ENCODE measurements around the gene OGDH. TPM values are rescaled to one million over a fixed set of nuclear protein-coding genes. Genes with fewer than 3 reads are reported as not detected.

The OGDH gene
- total and polyA plus RNA-seq, 4 donors = 10.8 to 71.2 (median 41.2) TPM

- no peak for TF ChIP-seq HNF4A (conservative IDR thresholded peaks at IDR 0.05)
- no peak for TF ChIP-seq MAX (IDR thresholded peaks at IDR 0.05)
- no peak for TF ChIP-seq JUND (IDR thresholded peaks at IDR 0.05)
- TF ChIP-seq NR2F2 (IDR thresholded peaks at IDR 0.05) = no peak
- no peak for TF ChIP-seq EGR1 (IDR thresholded peaks at IDR 0.05; ENCODE audit: low read depth in 2 of 2)
- TF ChIP-seq RAD21 (IDR thresholded peaks at IDR 0.05) = no peak
- Histone ChIP-seq H3K4me3 (ENCODE audit: low read depth in 1 of 3, low read length in 3 of 3) (no peak overlapping the region), H3K4me1 (ENCODE audit: control insufficient read depth in 4 of 4, insufficient read depth in 4 of 4, low read length in 3 of 4) (peaks cover 6 to 10% (median 8%) of the 10 kb centered on the region in 4 donors), H3K27ac (ENCODE audit: low read depth in 1 of 2, low read length in 2 of 2) (no peak overlapping the region), H3K9me3 (ENCODE audit: control insufficient read depth in 4 of 4, low read length in 3 of 4) (no peaks in the 10 kb centered on the region), H3K9ac (ENCODE audit: low read depth in 1 of 2, low read length in 2 of 2) (no peak overlapping the region), H3K36me3 (ENCODE audit: control insufficient read depth in 4 of 4, insufficient read depth in 3 of 4, low read depth in 1 of 4, low read length in 3 of 4) (peaks cover 0 to 4% (median 2%) of the 10 kb centered on the region in 4 donors), H3K27me3 (ENCODE audit: control insufficient read depth in 4 of 4, insufficient read depth in 4 of 4, low read length in 3 of 4) (no peaks in the 10 kb centered on the region)
- DNase-seq (ENCODE audit: low spot score) = no peak
- 97% methylated on average over 1 of the region's 1 CpG for WGBS
Observed at GRCh38 chr7:44643206-44643605, 36.8 kb downstream of the OGDH start.

- no peak overlapping the region for H3K27ac ChIP-seq (ENCODE audit: low read depth in 1 of 2, low read length in 2 of 2)
- H3K4me3 ChIP-seq (ENCODE audit: low read depth in 1 of 3, low read length in 3 of 3) = no peak overlapping the region
- peaks cover 2 to 10% (median 8%) of the 10 kb centered on the region in 4 donors for H3K36me3 ChIP-seq (ENCODE audit: control insufficient read depth in 4 of 4, insufficient read depth in 3 of 4, low read depth in 1 of 4, low read length in 3 of 4)
- H3K27me3 ChIP-seq (ENCODE audit: control insufficient read depth in 4 of 4, insufficient read depth in 4 of 4, low read length in 3 of 4) = no peaks in the 10 kb centered on the region
- 94% methylated on average over 11 of the region's 11 CpGs for WGBS
- TF ChIP-seq RAD21 (IDR thresholded peaks at IDR 0.05) = no peak
- TF ChIP-seq MAX (IDR thresholded peaks at IDR 0.05) = no peak
- TF ChIP-seq JUND (IDR thresholded peaks at IDR 0.05) = no peak
- TF ChIP-seq CTCF (IDR thresholded peaks at IDR 0.05; ENCODE audit: low read depth, low read length, missing input control) = no peak
- no peak for TF ChIP-seq HNF4A (conservative IDR thresholded peaks at IDR 0.05)
- TF ChIP-seq REST (IDR thresholded peaks at IDR 0.05) = no peak
- no peak for TF ChIP-seq YY1 (IDR thresholded peaks at IDR 0.05)
- no peak for TF ChIP-seq SP1 (IDR thresholded peaks at IDR 0.05)
- TF ChIP-seq RXRA (IDR thresholded peaks at IDR 0.05) = no peak
- no peak for TF ChIP-seq EGR1 (IDR thresholded peaks at IDR 0.05; ENCODE audit: low read depth in 2 of 2)
- TF ChIP-seq TAF1 (conservative IDR thresholded peaks at IDR 0.05) = no peak
- no peak for TF ChIP-seq ZBTB33 (IDR thresholded peaks at IDR 0.05)
- no peak for TF ChIP-seq FOXA1 (IDR thresholded peaks at IDR 0.05)
- no peak for TF ChIP-seq FOXA2 (IDR thresholded peaks at IDR 0.05)
- no peak for TF ChIP-seq GABPA (IDR thresholded peaks at IDR 0.05 in 1 of 2, conservative IDR thresholded peaks at IDR 0.05 in 1 of 2)
- TF ChIP-seq NR2F2 (IDR thresholded peaks at IDR 0.05) = no peak
- TF ChIP-seq HNF4G (IDR thresholded peaks at IDR 0.05) = no peak
- TF ChIP-seq ATF3 (IDR thresholded peaks at IDR 0.05) = no peak
- H3K9me3 ChIP-seq (ENCODE audit: control insufficient read depth in 4 of 4, low read length in 3 of 4) = no peaks in the 10 kb centered on the region
- no peak for DNase-seq (ENCODE audit: low spot score)
- H3K9ac ChIP-seq (ENCODE audit: low read depth in 1 of 2, low read length in 2 of 2) = no peak overlapping the region
- peaks cover 0 to 2% (median under 1%) of the 10 kb centered on the region in 4 donors for H3K4me1 ChIP-seq (ENCODE audit: control insufficient read depth in 4 of 4, insufficient read depth in 4 of 4, low read length in 3 of 4)
Observed at GRCh38 chr7:44645254-44645653, 38.8 kb downstream of the OGDH start.
